CD4-positive, alpha-beta T cell (primary cell): Measurements from ENCODE around the gene GFPT2. TPM values are rescaled to one million over a fixed set of nuclear protein-coding genes. Genes with fewer than 3 reads are reported as not detected.

ENCODE experiments used
- ATAC-seq: fragments of 200-7000 bp; cut with Tn5 transposase; one replicate; pipeline ENCODE4 v1.10.0; 2022; ENCODE audit warnings: mild to moderate bottlenecking; ENCODE audit not compliant: poor library complexity
- CTCF ChIA-PET: fragments of 350-600 bp; sonication (Branson Sonifier 250); formaldehyde crosslinking; loops from one replicate; lab custom pipeline; 2021; ENCODE audit warnings: antibody characterized with exemption, inconsistent platforms; lab: Charles Lee
- POLR2A ChIA-PET: fragments of 350-600 bp; sonication (Branson Sonifier 250); formaldehyde crosslinking; loops from one replicate; lab custom pipeline; 2021; ENCODE audit warnings: antibody characterized with exemption, inconsistent platforms; lab: Charles Lee
- DNase-seq, 14 experiments: peaks; one replicate each; pipeline ENCODE4 v3.0.0-alpha.2; 2013 to 2020; ENCODE audit warnings: mixed read lengths in 2 of 14
- H3K27ac ChIP-seq, 2 donors: one replicate each; pipeline versions ENCODE4 v1.5.1 to v1.7.0; 2013; ENCODE audit warnings: low read length in 2 of 2, low read depth in 1 of 2, mild to moderate bottlenecking in 1 of 2
- H3K27me3 ChIP-seq, 2 experiments: 1 replicate in 1 of 2; 2 replicates in 1 of 2; pipeline versions ENCODE4 v1.6.1 to v1.7.0; 2013; ENCODE audit warnings: low read length in 2 of 2, control low read depth in 1 of 2, mild to moderate bottlenecking in 1 of 2, moderate library complexity in 1 of 2; ENCODE audit not compliant: insufficient read depth in 2 of 2, control insufficient read depth in 1 of 2
- H3K36me3 ChIP-seq: one replicate; pipeline ENCODE4 v1.6.1; 2013; ENCODE audit warnings: low read length, control low read depth; ENCODE audit not compliant: insufficient read depth
- H3K4me1 ChIP-seq: one replicate; pipeline ENCODE4 v1.6.1; 2013; ENCODE audit warnings: low read length, control low read depth; ENCODE audit not compliant: insufficient read depth
- H3K4me3 ChIP-seq: one replicate; pipeline ENCODE4 v1.5.1; 2013; ENCODE audit warnings: mild to moderate bottlenecking, low read length, moderate library complexity
- H3K9me3 ChIP-seq, 2 experiments: 1 replicate in 1 of 2; 2 replicates in 1 of 2; pipeline versions ENCODE4 v1.6.1 to v1.7.0; 2013; ENCODE audit warnings: low read length in 2 of 2, mild to moderate bottlenecking in 2 of 2, control low read depth in 1 of 2, moderate library complexity in 1 of 2; ENCODE audit not compliant: control insufficient read depth in 1 of 2, insufficient read depth in 1 of 2
- H3K27ac Mint-ChIP-seq: one replicate; pipeline ENCODE4 v1.8.0; 2020; ENCODE audit warnings: mixed read lengths
- H3K27me3 Mint-ChIP-seq: one replicate; pipeline ENCODE4 v1.8.0; 2021; ENCODE audit warnings: mixed read lengths
- H3K36me3 Mint-ChIP-seq: one replicate; pipeline ENCODE4 v1.8.0; 2021; ENCODE audit warnings: low read depth, mixed read lengths
- H3K4me1 Mint-ChIP-seq: one replicate; pipeline ENCODE4 v1.8.0; 2021; ENCODE audit warnings: low read depth, mixed read lengths
- H3K4me3 Mint-ChIP-seq: one replicate; pipeline ENCODE4 v1.8.0; 2020; ENCODE audit warnings: mild to moderate bottlenecking, mixed read lengths
- H3K9me3 Mint-ChIP-seq: one replicate; pipeline ENCODE4 v1.8.0; 2020; ENCODE audit warnings: mixed read lengths
- intact Hi-C, 2 experiments: fragments of 100-400 bp; cut with DNase I in 1 of 2; cut with micrococcal nuclease in 1 of 2; formaldehyde crosslinking; loops; one replicate each; pipeline versions ENCODE4 v1.15.1 to v1.9.0; 2023 to 2025; cut with DNase I, micrococcal nuclease
- total RNA-seq, 174 experiments: library from RNA in 2 of 174; stranded (reverse) in 2 of 174; gene quantifications; one replicate each; pipeline ENCODE4 v1.2.3 and lab custom pipeline; 2021 to 2026
- TF ChIP-seq, protein P1 (sequence below): fragments of 200-600 bp; IDR thresholded peaks from one replicate; pipeline ENCODE4 v1.8.0; 2022; ENCODE audit warnings: antibody characterized with exemption, mild to moderate bottlenecking

The GFPT2 gene
- total RNA-seq, 2 experiments from 2014 or later, result 1.1 to 1.5 TPM

DNA sequence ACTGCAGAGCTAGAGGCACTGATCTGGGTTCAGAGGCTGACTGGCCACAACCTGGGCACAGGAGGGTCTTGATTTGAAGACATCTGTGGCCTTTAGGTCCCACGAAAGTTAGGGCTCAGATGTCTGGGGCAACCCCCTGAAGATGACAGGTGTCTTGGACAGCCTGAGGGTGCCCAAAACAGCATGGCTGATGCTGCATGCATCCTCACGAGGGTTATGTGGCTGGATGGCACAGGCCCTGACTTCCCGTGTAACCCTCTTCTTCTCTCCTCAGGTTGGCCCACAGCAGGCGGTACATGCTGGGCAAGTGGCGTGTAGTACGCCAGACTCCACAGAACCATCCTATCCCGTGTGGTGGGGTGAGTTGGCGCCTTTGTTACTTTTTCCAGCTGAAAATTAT, 29.8 kb upstream of the GFPT2 start:
- Mint-ChIP-seq H3K9me3 (no peaks in the 10 kb centered on the region), H3K27ac (no peak overlapping the region), H3K36me3 (no peaks in the 10 kb centered on the region), H3K27me3 (peaks cover 14% of the 10 kb centered on the region), H3K4me3 (no peak overlapping the region), H3K4me1 (no peaks in the 10 kb centered on the region)
- Histone ChIP-seq H3K27ac (no peak overlapping the region), H3K4me3 (no peak overlapping the region), H3K36me3 (no peaks in the 10 kb centered on the region), H3K9me3 (peaks cover 0 to 10% of the 10 kb centered on the region in 2 experiments), H3K27me3 (no peaks in the 10 kb centered on the region), H3K4me1 (no peaks in the 10 kb centered on the region)
- DNase-seq (no peak), ATAC-seq (no peak)
- CTCF ChIA-PET, result no interaction called here
- POLR2A ChIA-PET, result no interaction called here
- intact Hi-C loops, result no loop called here
- TF ChIP-seq, protein P1, sequence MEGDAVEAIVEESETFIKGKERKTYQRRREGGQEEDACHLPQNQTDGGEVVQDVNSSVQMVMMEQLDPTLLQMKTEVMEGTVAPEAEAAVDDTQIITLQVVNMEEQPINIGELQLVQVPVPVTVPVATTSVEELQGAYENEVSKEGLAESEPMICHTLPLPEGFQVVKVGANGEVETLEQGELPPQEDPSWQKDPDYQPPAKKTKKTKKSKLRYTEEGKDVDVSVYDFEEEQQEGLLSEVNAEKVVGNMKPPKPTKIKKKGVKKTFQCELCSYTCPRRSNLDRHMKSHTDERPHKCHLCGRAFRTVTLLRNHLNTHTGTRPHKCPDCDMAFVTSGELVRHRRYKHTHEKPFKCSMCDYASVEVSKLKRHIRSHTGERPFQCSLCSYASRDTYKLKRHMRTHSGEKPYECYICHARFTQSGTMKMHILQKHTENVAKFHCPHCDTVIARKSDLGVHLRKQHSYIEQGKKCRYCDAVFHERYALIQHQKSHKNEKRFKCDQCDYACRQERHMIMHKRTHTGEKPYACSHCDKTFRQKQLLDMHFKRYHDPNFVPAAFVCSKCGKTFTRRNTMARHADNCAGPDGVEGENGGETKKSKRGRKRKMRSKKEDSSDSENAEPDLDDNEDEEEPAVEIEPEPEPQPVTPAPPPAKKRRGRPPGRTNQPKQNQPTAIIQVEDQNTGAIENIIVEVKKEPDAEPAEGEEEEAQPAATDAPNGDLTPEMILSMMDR, result no peak

DNA sequence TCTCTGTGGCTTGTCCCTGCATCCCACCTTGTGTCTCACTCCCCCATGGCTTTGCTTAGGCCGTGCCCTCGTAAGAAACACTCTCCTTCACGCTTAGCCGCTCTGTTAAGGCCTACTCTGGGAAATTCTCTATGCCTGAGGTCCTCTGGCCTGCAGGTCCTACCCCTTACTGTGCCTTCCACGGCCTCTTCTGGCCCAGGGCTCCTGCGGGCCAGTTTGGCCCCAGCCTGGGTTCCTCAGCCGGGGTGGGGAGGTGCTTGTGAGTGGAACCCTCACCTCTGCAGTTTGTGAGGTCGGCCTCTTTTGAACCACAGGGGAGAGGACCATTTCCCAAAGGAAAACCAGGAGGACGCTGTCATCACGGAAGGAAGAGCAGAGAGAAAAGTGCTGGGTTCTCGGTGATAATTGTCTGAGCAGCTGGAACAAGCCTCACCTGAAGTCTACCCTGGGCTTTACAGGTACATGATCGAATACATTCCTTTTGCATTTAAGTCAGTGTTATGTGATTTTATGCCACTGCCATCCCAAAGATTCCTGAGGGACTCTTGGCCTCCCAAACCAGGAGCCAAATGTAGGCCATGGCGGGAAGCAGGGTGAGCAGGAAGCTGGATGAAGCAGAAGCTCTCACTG, 28.8 kb upstream of the GFPT2 start:
- TF ChIP-seq, protein P1, result no peak
- intact Hi-C loops, result no loop called here
- DNase-seq (no peak), ATAC-seq (no peak)
- Mint-ChIP-seq H3K4me3 (no peak overlapping the region), H3K27ac (no peak overlapping the region), H3K9me3 (no peaks in the 10 kb centered on the region), H3K36me3 (no peaks in the 10 kb centered on the region), H3K4me1 (no peaks in the 10 kb centered on the region), H3K27me3 (peaks cover 10% of the 10 kb centered on the region)
- ChIA-PET CTCF (no interaction called here), POLR2A (no interaction called here)
- Histone ChIP-seq H3K4me1 (no peaks in the 10 kb centered on the region), H3K36me3 (no peaks in the 10 kb centered on the region), H3K27ac (no peak overlapping the region), H3K9me3 (peaks cover 0 to 10% of the 10 kb centered on the region in 2 experiments), H3K4me3 (no peak overlapping the region), H3K27me3 (no peaks in the 10 kb centered on the region)

DNA sequence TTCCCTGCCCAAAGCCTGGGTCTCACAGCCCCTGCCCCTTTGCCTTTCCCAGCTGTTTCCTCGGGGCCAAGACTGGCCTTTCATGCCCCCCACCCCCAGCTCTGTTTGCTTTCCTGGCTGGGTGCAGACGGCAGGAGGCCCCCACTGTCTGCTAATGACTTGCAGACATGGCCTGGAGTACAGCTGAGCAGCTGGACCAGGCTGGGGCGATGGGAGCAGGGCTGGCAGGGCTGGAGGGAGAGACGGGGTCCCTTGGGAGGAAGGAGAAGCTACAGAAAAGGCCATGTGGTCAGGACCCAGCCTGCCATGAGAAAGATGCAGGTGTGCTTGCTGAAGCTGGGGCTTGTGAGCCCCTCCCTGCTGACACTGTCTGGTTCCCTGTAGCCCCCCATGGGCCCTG, 28.3 kb upstream of the GFPT2 start:
- TF ChIP-seq, protein P1, result no peak
- ATAC-seq, result no peak
- Mint-ChIP-seq H3K4me3 (no peak overlapping the region), H3K4me1 (no peaks in the 10 kb centered on the region), H3K27ac (no peak overlapping the region), H3K9me3 (no peaks in the 10 kb centered on the region), H3K36me3 (no peaks in the 10 kb centered on the region), H3K27me3 (peaks cover 9% of the 10 kb centered on the region)
- Histone ChIP-seq H3K4me1 (no peaks in the 10 kb centered on the region), H3K27ac (no peak overlapping the region), H3K27me3 (no peaks in the 10 kb centered on the region), H3K36me3 (no peaks in the 10 kb centered on the region), H3K9me3 (peaks cover 0 to 10% of the 10 kb centered on the region in 2 experiments), H3K4me3 (no peak overlapping the region)
- intact Hi-C loops, result no loop called here
- POLR2A ChIA-PET, result no interaction called here
- no peak for DNase-seq
- CTCF ChIA-PET, result no interaction called here
